ENCODE data around the gene AATF.

The AATF gene

DNA sequence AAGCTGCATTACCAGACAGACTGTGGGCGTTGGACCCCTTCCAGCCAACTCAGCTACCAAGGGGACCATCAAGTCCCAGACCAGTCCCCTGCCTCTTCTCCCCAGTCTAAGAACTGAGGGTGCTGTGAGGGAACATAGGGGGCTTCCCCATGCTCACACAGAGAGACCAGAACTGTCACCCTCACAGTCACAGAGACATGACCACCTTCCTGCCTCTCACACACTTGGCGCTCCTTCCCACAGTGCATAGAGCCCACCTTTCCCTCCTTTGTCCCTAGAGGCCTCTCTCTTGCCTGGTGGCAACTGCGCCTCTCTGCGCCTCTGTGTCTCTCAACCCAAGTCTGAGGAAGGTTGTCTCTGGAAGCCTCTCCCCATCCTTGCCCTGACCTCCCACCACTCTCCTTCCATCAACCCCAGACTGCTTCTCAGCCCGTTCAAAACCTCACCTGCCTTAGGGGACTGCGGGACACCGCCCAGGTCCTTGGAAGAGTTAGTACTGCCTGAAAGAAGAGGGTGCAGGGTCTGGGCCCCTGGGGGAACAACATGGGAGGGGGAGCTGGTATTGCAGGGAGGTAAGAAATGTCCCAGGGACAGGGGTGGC lies 17.6 kb upstream of the AATF start:
- no peak for DNase-seq

DNA sequence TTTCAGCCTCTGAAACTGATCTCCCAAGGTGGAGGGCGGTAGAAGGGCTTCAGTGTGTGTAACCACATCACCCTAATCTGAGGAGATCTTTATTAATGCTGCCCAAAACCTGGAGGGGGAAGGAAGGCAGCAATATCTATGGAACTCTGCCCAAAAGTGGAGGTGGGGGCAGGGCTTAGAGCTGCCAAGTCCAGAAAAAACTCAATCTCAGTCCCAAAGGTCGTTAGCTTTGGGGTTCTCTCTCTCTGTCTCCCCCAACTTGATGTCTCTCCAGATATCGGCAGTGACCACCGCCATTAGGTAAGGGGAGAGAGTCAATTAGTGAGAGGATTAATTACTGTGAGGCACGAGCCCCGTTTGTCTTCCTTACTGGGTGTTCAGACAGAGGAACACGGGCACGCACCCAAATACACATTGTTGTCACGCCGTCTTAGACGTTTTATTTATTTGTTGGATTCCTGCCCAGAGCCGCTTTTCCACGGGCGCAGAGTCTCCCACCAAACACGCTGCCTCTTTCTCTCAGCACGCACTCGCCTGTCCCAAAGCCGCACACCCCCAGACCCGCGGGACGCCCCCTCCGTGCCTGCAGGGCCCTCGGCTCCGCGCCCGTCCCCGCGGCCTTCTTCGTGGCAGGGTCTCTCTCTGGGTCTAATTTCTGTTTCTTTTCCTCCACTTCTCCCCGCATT lies 16.9 kb upstream of the AATF start:
- DNase-seq = peak in 1 of 2 experiments; percentile 33

DNA sequence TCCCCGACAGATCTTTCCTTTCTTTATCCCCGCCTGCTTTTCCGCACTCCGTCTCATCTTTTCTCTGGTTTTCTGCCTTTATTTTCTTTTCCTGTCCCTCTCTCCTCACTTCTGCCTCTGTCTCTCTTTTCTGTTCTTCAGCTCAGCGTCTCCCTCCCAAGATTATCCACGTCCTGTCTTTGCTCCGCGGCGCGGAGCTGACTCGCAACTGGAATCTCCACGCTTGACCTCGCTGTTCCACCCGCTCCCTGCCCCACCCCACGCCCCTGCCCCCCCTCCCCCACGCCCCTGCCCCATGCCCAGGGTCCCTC lies 16.4 kb upstream of the AATF start:
- DNase-seq = no peak

DNA sequence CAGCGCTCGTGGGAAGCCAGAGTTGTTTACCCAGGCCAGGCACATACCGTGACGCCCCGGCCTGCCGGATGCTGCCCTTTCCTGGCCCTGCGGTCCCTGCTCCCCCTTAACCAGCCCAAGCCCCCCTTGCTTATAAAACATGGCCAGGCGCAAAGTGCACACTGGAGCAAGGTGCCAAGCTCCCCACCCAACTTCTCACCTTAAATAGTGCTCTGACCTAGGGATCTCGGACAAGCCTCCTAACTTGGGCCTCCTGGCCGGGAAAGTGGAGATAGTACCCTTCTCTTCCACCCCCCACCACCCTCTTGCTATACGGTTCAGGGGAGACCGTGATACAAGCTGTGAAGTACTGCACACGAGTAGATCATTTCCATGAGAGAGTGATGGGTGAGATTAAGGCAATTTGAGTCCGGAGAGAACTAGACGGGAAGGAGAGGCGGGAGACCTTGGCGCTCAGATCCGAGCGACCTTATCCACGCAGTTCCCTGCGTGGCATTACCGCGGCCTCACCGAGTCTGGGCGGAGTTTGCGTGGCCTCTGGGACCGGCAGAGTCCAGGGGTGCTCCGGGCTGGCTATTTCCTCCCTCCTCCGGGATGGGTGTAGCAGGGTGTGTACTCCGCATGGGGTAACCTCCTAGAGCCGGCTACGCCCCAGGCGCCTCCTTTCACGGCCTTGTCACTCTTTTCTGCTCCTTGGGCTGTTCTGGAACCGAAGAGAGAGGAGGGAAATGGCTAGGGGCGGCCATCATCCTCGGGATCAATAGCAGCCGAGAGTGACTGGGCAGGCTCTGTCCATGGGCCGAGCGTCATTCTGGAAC lies 15.9 kb upstream of the AATF start:
- peak in 1 of 2 experiments; percentile 40 for DNase-seq

- DNase-seq = peak in 1 of 2 experiments; percentile 33
These were observed 15.1 kb upstream of the AATF start for GRCh38 chr17:36933512-36934143.

- no peak for DNase-seq
These were observed 14.5 kb upstream of the AATF start for GRCh38 chr17:36934144-36934691.

GRCh38 chr17:36934692-36935630 lies 13.8 kb upstream of the AATF start:
- DNase-seq = peak; percentile 59 to 60

DNA sequence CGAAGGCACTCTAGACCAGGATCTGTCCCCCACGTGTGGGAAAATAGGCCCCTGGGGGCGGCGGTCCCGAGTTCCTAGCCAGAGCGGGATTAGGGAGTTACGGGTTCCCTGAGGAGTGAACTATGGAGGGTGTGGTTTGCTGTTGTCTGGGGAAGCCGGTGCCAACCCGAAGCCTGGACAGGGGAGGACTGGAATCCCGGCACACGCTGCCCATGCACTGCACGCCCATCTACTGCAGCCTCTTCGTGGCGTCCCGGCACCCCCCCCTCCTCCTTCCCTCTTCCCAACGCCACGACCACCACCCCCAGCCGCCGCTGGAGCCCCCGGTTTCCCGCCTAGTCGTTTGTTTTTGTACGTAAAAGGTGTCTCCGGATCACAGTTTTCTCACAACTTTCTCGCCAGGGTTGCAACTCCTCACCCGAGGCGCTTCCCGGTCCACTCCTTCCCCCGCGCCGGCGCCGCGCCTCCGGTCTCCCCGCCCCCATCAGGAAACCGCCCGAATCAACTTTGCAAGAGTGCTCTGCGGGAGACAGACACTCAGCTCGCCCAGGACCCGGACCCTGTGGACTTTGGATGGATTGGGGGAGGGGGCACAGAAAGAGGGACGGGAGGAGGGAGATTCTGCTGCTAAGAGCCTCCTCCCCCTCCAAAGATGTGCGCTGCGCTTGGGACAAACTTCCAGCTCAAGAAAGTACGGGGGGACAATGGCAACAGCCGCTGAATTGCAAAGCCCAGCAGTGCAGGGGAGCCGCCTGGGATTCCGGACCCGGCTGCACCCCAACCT lies 12.9 kb upstream of the AATF start:
- DNase-seq = peak in 1 of 2 experiments; percentile 41

- peak in 1 of 2 experiments; percentile 37 for DNase-seq
These were observed 12.2 kb upstream of the AATF start for GRCh38 chr17:36936455-36937000.

GRCh38 chr17:36937001-36937958 lies 11.5 kb upstream of the AATF start, which contains the start of gene LHX1:
LHX1 (plus strand) TSS chr17:36937475; CDS start chr17:36938198, 723 bp downstream.
- peak; percentile 43 to 48 for DNase-seq

DNA sequence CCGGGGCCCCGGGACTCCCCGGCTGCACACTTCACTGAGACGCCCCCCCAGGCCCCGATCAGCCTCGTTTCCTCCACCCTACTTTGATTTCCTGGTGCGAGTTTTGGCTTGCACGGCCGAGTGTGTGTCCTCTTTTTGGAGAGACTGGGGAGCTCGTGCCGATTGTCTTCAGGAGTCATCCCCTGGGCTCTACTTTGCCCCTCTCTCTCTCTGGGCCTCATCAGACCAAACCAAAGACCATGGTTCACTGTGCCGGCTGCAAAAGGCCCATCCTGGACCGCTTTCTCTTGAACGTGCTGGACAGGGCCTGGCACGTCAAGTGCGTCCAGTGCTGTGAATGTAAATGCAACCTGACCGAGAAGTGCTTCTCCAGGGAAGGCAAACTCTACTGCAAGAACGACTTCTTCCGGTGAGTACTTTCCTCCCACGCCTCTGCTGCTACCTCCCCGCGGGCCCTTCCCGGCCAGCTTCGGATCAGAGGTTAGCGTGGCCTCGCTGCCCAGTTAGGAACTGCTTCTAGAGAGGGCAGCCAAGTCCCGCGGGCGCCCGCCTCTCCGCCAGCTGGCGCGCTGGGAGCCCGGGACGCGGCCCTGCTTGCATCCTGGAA lies 10.7 kb upstream of the AATF start:
- peak; percentile 60 to 63 for DNase-seq

DNA sequence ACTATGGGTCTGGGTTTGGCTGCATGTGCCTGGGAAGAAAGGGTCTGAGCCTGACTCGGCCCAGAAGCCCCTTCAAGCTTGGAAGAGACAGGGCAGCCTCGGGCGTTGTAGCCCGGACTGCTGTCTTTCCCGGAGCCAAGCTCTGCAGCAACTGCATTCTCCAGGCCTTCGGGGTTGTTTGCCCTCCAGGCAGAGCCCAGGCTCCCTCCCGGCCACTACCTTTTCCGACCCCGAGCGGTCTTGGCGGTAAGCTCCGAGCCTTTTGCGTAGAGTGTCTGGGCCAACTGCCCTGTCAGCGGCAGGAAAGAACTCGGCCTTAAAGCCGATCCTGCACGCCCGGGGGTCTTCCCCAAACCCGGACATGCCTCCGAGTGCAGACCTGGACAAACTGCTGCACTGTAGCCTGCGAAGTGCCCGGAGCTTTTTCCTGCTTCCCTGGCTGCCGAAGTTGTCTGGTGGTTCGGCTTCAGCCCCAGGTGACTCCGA lies 10.1 kb upstream of the AATF start:
- DNase-seq = peak in 1 of 2 experiments; percentile 42

DNA sequence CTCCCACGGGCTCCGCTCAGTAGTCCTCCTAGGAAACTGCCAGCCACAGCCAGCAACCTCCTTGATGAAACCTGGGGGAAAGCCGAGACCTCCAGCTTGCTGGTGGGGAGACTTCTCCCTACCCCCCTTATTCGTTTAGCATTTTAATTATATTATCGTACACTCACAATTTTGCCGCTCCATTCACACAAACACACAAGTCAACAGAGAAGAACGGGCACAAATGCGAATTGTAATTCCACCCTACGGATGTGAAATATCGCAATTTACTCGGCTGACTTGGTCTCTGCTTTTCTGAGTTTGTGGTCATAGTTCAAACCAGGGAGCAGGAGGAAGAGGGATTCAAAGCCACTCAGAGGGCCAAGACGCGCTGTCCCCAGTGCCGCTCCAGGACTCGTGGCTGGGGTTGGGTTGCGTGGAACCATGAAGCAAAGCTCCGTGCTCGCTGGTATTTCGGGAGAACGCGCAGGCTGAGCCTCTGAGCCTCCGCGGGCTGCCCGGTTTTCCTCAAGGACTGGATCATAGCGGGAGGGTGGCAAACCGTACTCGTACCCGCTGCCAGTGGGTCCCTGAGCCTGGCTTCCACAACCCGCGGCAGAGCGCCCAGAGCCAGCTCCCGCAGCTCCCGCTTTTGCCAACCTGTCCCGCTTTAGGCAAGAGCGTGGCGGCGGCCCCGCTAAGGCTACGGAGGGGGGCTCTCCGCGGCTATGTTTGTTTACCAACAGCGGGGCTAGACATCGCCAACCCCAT lies 9.5 kb upstream of the AATF start:
- peak in 1 of 2 experiments; percentile 42 for DNase-seq

DNA sequence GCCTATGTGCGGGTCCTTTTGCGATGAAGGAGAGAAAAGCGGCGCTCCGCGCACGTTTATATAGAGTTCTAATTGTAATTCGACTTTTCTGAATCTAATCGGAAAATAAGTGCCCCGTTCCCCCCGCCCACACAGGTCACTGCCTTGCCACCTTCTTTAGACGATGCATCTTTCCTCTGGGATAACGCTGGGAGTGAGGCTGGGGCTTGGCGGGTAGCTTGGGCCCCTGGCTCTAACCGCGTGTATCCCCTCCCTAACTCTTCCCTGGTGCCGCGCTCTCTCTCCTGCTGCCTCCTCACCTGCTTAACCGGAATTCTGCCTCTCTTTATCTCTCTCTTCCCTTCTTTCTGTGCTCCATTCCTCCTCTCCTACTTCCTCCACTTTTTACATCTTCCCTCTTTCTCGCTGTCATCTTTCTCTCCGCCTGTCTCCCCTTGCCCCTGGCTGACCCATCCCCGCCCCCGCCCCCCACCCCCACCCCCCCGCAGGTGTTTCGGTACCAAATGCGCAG lies 8.9 kb upstream of the AATF start:
- peak; percentile 36 to 49 for DNase-seq

- peak in 1 of 2 experiments; percentile 32 for DNase-seq
These were observed 8.2 kb upstream of the AATF start for GRCh38 chr17:36940313-36941264.

DNA sequence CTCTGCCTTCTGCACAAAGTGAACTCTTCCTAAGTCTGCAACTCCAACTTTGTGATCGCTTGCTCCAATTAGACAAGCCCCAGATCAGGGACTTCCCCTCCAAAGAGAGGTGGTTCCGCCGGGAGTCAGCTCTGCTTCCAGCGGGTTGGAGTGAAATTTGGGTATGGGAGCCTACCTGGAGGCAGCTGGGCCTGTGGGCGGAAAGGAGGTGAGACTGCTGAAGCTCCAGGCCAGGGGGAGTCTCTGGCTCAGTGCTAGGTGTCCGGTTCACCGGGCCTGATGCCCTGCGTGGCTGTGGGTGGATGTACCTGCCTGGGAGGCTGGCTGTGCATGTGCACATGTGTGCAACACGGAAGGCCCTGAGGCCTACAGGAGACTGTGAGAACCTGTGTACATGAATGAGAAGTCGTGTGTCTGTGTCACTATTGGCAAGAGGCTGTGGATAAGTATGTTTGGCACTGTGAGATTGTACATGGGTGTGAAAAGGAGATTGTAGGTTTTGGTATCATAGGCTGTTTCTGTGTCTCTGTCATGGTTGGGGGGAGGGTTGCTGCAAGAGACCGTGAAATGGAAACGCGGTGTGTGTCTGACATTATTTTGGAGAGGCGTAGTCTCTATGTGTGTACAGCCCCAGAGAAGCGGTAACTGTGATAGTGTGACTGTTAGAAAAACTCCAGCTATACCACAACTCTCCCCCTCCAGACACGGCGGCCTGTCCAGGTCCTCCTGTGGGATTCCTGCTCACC lies 7.3 kb upstream of the AATF start:
- DNase-seq = peak in 1 of 2 experiments; percentile 35

Data from activated T-cell treated with anti-CD3 and anti-CD28 coated beads, Interleukin-2, amount 50 U/mL, for 48 hours (primary cell).